Left ventricle myocardium superior (tissue), 1 donor: Measurements from ENCODE around the gene UNC5B. TPM values are rescaled to one million over a fixed set of nuclear protein-coding genes. Genes with fewer than 3 reads are reported as not detected.
A peak's percentile ranks its signal among the peaks of the same experiment; 100 is the strongest.

Experiments
- ATAC-seq: fragments of 200-7000 bp; cut with Tn5 transposase; one replicate; pipeline ENCODE4 v1.9.1; 2020; ENCODE audit warnings: mild to moderate bottlenecking, moderate library complexity
- DNase-seq: peaks from one replicate; pipeline ENCODE4 v3.0.0-alpha.2; 2020
- intact Hi-C: fragments of 100-400 bp; cut with micrococcal nuclease; formaldehyde crosslinking; loops from one replicate; pipeline ENCODE4 v1.11.0; 2022
- total RNA-seq: library from RNA; stranded (reverse); fragmentation: NEBNext Ultra II Directional; extraction: Animal tissue kit (Norgen Biotek cat#: 25700); gene quantifications from one replicate; pipeline ENCODE4 v1.2.1, GENCODE V29; 2021
- donor health status: DM: no; HTN: yes; CAD: no; lungs with severe emphysema.

Gene UNC5B
- total RNA-seq, 1 donor from 2014 or later: 12.8 TPM

- intact Hi-C loops: no loop called here
- ATAC-seq (peak; percentile 67), DNase-seq (peak; percentile 72)
These were observed 48.4 kb downstream of the UNC5B start for GRCh38 chr10:71260622-71261325.

GRCh38 chr10:71262027-71262426 is 49.7 kb downstream of the UNC5B start:
- ATAC-seq (peak; percentile 63), DNase-seq (peak; percentile 65)
- intact Hi-C loops: no loop called here

- peak; percentile 21 for DNase-seq
- ATAC-seq: no peak
- intact Hi-C loops: no loop called here
These were observed 50.4 kb downstream of the UNC5B start for GRCh38 chr10:71262817-71263216.

- ATAC-seq: peak; percentile 4
- intact Hi-C loops: no loop called here
- DNase-seq: peak; percentile 59
These were observed 51.0 kb downstream of the UNC5B start for GRCh38 chr10:71263376-71263775.

DNA sequence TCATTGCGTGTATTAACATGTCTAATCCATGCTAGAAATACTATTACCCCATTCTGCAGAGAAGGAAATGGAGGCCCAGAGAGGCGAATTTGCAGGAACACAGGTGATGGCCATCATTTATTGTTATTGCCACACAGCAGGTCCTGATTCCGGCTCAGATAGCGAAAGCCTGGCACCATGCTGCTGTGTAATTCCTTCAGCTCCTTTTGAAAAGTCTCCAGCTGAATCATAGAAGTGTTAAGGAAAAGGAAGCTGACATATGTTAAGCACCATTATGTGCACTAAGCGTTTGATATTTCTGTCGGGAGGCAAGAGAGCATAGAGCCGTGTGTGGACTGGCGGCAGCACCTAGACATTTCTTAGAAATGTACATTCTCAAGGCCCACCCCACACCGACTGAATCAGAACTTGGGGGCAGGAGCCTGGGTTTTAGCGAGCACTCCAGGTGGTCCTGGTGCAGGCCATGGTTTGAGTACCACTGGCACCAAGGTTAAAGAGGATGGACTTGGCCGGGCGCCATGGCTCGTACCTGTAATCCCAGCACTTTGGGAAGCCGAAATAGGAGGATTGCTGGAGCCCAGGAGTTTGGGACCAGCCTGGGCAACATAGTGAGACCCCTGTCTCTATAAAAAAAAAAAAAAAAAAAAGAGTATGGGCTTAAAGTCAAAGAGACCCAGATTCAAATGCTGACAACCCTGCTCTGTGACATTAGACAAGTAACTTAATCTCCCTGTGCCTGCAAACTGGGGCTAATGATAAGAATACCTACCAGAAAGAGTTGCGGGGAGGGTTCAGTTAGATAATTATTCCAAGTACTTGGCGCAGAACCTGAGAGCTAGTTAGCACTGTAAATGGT is 52.2 kb downstream of the UNC5B start:
- ATAC-seq: no peak

GRCh38 chr10:71265201-71265575 is 52.8 kb downstream of the UNC5B start:
- DNase-seq (peak; percentile 23), ATAC-seq (no peak)
- intact Hi-C loops: no loop called here

More for the DNA sequence above, 52.2 kb downstream of the UNC5B start:
- intact Hi-C loops: no loop called here
- no peak for DNase-seq

DNA sequence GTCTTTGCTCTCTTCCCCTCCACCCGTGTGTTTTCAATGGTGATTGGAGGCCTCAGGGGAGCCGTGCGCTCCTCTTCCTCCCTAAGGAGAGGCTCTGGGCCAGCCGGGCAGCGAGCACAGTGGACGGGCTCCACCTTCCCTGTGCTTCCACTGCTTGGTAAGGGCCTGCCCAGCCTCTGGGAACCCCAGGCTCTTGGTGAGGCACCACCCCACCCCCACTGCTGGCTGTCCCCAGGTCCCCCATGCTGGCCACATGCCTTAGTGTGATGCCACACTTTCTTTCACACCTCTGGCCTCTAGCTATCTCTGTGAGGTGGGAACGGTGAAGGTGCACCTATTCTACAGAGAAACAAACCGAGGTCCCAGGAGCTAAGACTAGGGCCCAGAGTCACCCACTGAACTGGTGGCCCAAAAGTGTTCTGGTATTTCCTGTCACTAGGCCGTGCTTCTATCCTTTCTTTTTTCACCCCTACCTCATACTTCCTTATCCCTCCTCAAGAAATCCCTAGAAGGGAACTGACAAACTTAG is 53.3 kb downstream of the UNC5B start:
- intact Hi-C loops: no loop called here
- DNase-seq: no peak
- no peak for ATAC-seq

GRCh38 chr10:71266147-71266917 is 54.0 kb downstream of the UNC5B start:
- DNase-seq (peak; percentile 81), ATAC-seq (peak; percentile 26)
- intact Hi-C loops: no loop called here

DNA sequence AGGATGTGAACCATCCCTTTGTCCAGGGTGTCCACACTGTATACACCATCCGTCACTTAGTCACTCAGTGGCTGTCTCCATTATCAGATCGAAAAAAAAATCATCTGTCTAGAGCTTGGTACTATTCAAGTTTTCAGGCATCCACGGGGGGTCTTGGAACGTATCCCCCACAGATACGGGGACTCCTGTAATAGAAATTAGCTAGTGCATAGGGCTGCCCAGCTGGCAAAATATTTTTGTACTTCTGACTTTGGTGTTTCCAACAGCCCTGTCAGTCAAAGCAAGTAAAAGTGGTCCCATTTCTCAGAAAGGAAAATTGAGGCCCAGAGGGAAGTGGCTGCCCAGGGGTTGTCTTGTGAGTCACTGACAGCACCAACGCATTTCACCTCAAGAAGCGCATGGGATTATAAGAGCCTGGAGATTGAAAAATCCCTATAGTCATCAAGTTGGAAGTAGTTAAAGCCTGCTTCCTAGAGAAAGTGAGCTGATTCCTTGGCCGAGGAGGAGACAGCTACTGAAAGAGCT is 54.6 kb downstream of the UNC5B start:
- no peak for DNase-seq
- intact Hi-C loops: no loop called here
- no peak for ATAC-seq

GRCh38 chr10:71267508-71268240 is 55.3 kb downstream of the UNC5B start:
- no peak for DNase-seq
- intact Hi-C loops: no loop called here
- ATAC-seq: no peak

- ATAC-seq (peak; percentile 45), DNase-seq (peak; percentile 55)
- intact Hi-C loops: no loop called here
These were observed 55.9 kb downstream of the UNC5B start for GRCh38 chr10:71268247-71268691.

DNA sequence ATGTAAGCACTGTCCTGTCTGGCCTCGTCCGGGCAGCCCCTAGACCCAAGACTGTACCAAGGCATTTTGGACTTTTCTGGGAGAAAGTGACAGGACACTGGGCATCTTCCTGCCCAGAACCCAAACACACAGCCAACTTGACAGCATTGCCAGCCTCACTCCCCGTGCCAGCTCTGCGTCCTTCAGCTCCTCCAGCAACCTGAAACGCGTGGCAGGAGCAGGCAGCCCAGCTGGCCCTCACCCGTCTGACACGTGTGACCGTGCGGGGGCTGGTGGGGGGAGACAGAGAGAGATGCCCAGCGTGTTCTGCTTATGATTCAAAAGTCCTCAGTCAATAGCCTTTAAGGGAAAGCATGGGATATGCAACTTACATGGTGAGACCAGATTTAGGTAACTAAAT is 56.4 kb downstream of the UNC5B start:
- peak; percentile 81 for ATAC-seq
- intact Hi-C loops: no loop called here
- peak; percentile 85 for DNase-seq

DNA sequence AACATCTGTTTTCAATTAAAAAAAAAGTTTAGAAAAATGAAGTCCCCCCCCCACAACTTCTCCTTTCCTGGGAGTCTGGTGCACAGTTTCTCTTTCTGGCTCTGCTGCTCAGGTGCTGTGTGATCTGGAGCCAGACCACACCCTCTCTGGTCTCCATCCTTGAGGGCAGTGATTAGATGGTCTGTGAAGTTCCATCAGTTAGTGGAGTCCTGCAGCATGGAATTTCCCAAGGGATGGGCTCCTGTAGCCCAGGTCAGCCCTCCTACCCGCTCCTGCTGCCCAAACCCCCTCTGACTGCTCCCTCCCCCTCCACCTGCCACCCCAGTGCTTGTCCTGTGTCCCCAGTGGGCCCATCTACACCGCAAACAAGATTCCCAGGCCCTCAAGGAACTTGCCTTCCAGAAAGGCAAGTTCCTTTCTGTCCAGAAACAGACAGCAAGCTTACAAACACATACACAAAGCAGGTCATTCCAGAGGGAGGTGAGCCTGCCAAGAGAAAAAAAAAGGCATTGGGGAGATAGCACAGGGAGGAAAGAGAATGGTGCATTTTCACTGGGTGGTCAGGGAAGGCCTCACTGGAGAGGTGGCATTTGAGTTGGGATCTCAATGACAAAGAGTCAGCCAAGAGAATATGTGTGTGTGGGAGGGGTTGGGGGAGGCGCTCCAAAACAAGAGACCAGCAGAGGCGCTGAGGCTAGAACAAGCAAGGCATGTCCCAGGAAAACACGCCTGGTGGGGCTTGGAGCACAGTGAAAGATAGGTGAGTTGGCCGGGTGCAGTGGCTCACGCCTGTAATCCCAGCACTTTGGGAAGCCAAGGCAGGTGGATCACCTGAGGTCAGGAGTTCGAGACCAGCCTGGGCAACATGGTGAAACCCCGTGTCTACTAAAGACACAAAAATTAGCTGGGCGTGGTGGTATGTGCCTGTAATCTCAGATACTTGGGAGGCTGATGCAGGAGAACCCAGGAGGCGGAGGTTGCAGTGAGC is 57.2 kb downstream of the UNC5B start:
- peak; percentile 69 for ATAC-seq
- DNase-seq: peak; percentile 67
- intact Hi-C loops: loop anchor here (5.0 kb wide), 1 partner anchor 57 kb away; the partner anchor contains the start of gene UNC5B

DNA sequence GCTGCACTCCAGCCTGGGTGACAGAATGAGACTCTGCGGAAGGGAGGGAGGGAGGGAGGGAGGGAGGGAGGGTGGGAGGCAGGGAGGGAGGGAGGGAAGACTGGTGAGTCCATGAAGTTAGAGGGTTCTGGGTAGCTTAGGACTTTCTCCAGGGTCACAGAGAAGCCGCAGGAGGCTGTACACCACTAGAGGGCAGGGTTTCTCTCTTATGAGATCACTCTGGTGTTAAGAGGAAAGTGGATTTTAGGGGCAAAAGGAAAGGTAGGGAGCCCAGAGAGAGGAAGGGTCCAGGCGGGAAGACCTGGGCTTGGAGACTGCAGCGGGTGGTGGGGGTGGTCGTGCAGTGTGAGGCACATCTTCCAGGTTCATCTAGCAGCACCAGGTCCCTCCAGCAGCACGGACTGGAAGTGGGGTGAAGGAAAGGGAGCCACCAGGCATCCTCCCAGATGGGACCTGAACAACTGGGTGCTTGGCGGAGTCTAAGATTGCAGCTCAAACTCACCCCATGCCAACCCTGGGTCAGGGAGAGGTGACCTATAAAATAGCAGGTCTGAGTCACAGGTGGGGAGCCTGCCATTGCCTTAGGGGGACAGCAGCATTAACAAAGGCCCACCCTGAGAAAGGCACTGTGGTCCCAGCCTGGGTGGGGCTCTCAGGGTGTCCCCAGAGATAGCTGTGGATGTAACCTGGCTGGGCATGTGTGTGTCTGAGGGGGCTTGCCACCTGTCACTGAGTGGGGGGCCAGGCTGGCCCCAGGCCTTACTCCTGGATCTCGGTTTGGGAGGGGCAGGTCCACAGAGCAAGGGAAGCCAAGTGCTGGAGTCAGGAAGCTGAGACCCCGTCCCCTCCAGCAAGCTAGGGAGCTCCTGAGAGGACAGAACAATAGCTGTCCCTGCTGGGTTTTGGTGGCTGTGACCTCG is 58.2 kb downstream of the UNC5B start:
- intact Hi-C loops: loop anchor here (5.0 kb wide), 1 partner anchor 58 kb away; the partner anchor contains the start of gene UNC5B
- ATAC-seq (peak; percentile 16), DNase-seq (no peak)

- no peak for DNase-seq
- ATAC-seq: no peak
- intact Hi-C loops: loop anchor here (5.0 kb wide), 1 partner anchor 59 kb away; the partner anchor contains the start of gene UNC5B
These were observed 59.3 kb downstream of the UNC5B start for GRCh38 chr10:71271662-71272055.
